ENCODE data around the gene MAOB.
A peak's percentile ranks its signal among the peaks of the same experiment; 100 is the strongest.
"Not testable (repeated sequence)": the region's sequence is repeated elsewhere in the genome, so short reads cannot be mapped to it uniquely, and the experiment has no call there.

Gene MAOB

GRCh38 chrX:43750248-43750676 lies 132.0 kb downstream of the MAOB start:
- peak; percentile 7 to 28 for DNase-seq

GRCh38 chrX:43747476-43747875 lies 134.8 kb downstream of the MAOB start:
- no peak for DNase-seq

GRCh38 chrX:43745938-43746721 lies 136.1 kb downstream of the MAOB start:
- DNase-seq: no peak

GRCh38 chrX:43744284-43744683 lies 138.0 kb downstream of the MAOB start:
- no peak for DNase-seq

GRCh38 chrX:43743100-43743822 lies 139.0 kb downstream of the MAOB start:
- no peak for DNase-seq

DNA sequence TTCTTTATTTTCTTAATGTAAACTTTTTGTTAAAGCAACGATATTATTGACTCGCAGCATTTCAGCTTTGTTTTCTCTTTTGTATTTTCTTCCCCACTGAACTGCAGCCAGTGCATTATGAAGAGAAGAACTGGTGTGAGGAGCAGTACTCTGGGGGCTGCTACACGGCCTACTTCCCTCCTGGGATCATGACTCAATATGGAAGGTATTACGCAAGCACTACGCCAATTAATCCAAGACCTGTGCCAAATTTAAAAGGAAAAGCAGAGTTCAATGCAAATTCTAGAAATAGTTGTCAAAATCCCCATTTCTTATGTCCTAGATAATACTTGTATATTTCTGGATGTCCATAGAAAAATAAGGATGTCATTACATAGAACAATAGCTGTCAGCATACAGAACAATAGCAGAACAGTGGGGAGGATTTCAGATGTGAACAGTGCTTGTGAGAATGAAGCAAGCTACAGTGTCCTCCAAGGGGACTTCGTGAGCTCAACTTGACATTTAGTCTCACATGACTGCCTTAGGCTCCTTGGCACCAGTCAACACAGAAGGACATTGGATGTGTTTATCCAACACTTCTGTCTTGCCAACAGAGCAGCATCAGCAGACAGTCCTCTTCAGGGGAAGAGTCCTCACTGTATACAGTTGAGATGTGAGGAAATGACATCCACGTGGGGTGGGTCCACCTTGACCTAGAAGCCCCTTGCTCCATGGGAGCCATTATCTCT lies 140.2 kb downstream of the MAOB start:
- no peak for DNase-seq

GRCh38 chrX:43735957-43736356 lies 146.3 kb downstream of the MAOB start:
- no peak for DNase-seq

- no peak for DNase-seq
These were observed 146.7 kb downstream of the MAOB start for GRCh38 chrX:43735534-43735933.

- DNase-seq: no peak
These were observed 147.8 kb downstream of the MAOB start for GRCh38 chrX:43734444-43734843.

GRCh38 chrX:43733699-43734098 lies 148.6 kb downstream of the MAOB start:
- no peak for DNase-seq

DNA sequence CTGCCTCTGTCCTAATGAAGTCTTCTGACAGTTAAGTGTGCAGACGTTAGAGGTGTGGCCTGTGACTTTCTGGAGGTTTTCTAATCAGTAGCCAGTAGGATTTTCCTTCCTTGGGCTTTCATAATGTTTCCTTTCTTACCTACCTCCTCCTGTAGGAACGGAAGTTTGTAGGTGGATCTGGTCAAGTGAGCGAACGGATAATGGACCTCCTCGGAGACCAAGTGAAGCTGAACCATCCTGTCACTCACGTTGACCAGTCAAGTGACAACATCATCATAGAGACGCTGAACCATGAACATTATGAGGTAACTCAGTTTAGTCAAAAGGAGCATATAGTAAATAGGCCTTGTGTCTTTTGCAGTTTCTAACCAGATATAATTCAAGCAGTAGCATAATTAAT lies 151.2 kb downstream of the MAOB start:
- DNase-seq: no peak

DNA sequence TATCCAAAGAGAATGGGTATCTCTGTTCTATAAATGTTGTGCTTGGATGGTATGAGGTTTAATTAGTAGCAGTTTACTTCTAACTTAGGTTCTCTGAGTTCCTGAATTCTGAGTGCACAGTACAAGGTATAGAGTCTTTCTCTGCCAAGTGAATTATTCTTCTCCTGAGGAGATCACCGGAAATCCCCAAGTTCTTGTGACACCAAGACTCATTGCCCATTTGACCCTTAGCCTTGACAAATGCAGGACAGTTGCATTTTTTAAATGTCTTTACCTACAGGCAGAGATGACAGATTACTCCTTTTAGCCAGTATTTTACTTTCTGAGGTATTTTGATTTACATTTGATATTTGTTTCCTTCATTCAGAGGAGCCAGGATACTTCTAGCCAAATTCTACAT lies 153.3 kb downstream of the MAOB start:
- no peak for DNase-seq

DNA sequence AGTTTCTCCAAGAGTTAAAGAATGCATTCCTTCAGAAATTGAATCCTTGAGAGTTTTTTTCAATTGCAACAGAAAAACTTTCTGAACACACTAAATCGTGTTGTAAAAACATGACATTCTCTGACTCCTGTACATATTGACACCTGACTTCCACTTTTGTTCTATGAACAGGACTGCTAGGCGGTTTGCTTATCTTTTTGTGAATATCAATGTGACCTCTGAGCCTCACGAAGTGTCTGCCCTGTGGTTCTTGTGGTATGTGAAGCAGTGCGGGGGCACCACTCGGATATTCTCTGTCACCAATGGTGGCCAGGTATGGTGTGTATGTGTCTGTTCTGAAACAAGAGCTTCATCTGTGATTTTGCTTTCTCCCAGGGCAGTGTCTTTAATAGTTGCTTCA lies 154.2 kb downstream of the MAOB start:
- no peak for DNase-seq

DNA sequence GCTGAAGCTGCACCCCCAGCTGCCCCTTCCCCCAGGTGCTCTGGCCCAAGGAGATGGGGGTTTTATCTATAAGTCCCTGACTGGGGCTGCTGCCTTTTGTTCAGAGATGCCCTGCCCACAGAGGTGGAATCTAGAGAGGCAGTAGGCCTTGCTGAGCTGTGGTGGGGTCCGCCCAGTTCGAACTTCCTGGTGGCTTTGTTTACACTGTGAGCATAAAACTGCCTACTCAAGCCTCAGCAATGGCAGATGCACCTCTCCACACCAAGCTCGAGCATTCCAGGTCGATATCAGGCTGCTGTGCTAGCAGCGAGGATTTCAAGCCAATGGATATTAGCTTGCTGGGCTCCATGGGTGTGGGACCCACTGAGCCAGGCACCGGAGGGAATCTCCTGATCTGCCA lies 155.0 kb downstream of the MAOB start:
- not testable (repeated sequence) for DNase-seq

DNA sequence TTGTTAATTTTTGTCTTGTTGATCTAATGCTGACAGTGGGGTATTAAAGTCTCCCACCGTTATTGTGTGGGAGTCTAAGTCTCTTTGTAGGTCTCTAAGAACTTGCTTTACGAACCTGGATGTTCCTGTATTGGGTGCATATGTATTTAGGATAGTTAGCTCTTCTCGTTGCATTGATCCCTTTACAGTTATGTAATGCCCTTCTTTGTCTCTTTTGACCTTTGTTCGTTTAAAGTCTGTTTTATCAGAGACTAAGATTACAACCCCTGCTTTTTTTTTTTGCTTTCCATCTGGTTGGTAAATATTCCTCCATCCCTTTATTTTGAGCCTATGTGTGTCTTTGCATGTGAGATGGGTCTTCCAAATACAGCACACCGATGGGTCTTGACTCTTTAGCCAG lies 157.0 kb downstream of the MAOB start:
- not testable (repeated sequence) for DNase-seq

- DNase-seq: no peak
These were observed 161.3 kb downstream of the MAOB start for GRCh38 chrX:43720961-43721360.

GRCh38 chrX:43720082-43720481 lies 162.2 kb downstream of the MAOB start:
- DNase-seq: no peak

DNA sequence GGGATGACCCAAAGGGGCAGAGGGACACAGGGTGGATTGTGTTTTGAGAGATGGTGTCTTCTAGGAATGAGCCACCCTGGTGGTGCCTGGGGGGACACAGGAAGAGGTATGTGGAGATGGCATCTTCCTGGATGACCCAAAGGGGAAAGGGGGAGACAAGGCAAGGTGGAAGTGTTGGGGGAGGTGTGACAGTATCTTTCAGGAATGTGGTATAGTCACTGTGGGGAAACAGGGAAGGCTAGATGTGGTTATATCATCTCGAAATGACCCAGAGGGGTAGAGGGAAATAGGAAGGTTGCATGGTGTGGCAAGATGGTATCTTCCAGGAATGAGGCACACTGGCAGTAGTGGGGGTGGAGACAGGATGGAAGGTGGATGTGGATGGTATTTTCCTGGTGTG lies 163.3 kb downstream of the MAOB start:
- no peak for DNase-seq

DNA sequence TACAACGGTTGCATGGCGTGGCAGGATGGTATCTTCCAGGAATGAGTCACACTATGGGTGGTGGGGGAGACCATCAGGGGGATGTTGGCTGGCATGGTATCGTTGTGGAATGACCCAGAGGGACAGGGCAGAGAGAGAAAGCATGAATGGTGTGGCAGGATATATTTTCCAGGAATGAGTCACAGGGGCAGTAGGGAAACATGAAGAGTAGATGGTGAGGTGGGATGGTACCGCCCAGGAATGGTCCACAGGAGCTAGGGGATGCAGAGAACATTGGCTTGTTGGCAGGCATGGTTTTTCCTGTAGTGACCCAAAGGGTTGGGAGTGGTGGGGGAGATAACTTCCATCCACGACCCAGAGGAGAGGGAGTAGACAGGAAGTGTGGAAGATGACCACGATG lies 163.7 kb downstream of the MAOB start:
- no peak for DNase-seq

GRCh38 chrX:43718081-43718480 lies 164.2 kb downstream of the MAOB start:
- DNase-seq: no peak

- no peak for DNase-seq
These were observed 165.1 kb downstream of the MAOB start for GRCh38 chrX:43717161-43717560.

GRCh38 chrX:43716696-43717095 lies 165.6 kb downstream of the MAOB start:
- DNase-seq: no peak
